PC-9 (cell line): ENCODE measurements around the gene SLC66A3. TPM values are rescaled to one million over a fixed set of nuclear protein-coding genes. Genes with fewer than 3 reads are reported as not detected.
"Not testable (repeated sequence)": the region's sequence is repeated elsewhere in the genome, so short reads cannot be mapped to it uniquely, and the experiment has no call there.

Source experiments
- BruUV-seq: library from RNA; stranded (reverse); fragments of 400-500 nt; replicated peaks from 2 replicates; lab custom pipeline; 2021; lab: Mats Ljungman, UMichigan
- CTCF ChIA-PET: fragments of 300-600 bp; sonication (Branson Sonifier 250); formaldehyde crosslinking; loops from one replicate; lab custom pipeline; 2022; ENCODE audit warnings: antibody characterized with exemption; lab: Charles Lee
- POLR2A ChIA-PET: fragments of 300-600 bp; sonication (Branson Sonifier 250); formaldehyde crosslinking; loops from one replicate; lab custom pipeline; 2022; ENCODE audit warnings: antibody characterized with exemption; ENCODE audit not compliant: unreplicated experiment; lab: Charles Lee
- DNase-seq, 2 experiments: peaks; one replicate each; pipeline versions ENCODE4 v3.0.0 to v3.0.0-alpha.2; 2015 to 2022; ENCODE audit warnings: mixed read lengths in 1 of 2
- H2AFZ ChIP-seq: fragments of 200-600 bp; sonication (generic); 2 replicates; pipeline ENCODE4 v1.8.1; 2017; ENCODE audit warnings: antibody characterized with exemption
- H3F3A ChIP-seq: fragments of 200-600 bp; sonication (generic); 2 replicates; pipeline ENCODE4 v1.8.1; 2017; ENCODE audit warnings: antibody characterized with exemption, mild to moderate bottlenecking, low read depth; ENCODE audit not compliant: insufficient read depth
- H3K27ac ChIP-seq: fragments of 200-600 bp; sonication (generic); 2 replicates; pipeline ENCODE4 v1.6.1; 2016; ENCODE audit warnings: mixed run types
- H3K27me3 ChIP-seq: fragments of 200-600 bp; sonication (generic); 2 replicates; pipeline ENCODE4 v1.6.1; 2016; ENCODE audit warnings: low read depth, mixed run types; ENCODE audit not compliant: insufficient read depth
- H3K36me3 ChIP-seq: fragments of 200-600 bp; sonication (generic); 2 replicates; pipeline ENCODE4 v1.6.1; 2016; ENCODE audit warnings: low read depth, mixed run types
- H3K4me1 ChIP-seq: fragments of 200-600 bp; sonication (generic); replicated peaks from 2 replicates; pipeline ENCODE4 v1.6.1; 2016; ENCODE audit warnings: mixed run types; ENCODE audit not compliant: insufficient read depth
- H3K4me2 ChIP-seq: fragments of 200-600 bp; sonication (generic); 2 replicates; pipeline ENCODE4 v1.6.1; 2017; ENCODE audit warnings: mixed run types
- H3K4me3 ChIP-seq: fragments of 200-600 bp; sonication (generic); 2 replicates; pipeline ENCODE4 v1.6.1; 2016; ENCODE audit warnings: mixed run types
- H3K79me2 ChIP-seq: fragments of 200-600 bp; sonication (generic); 2 replicates; pipeline ENCODE4 v1.6.1; 2017; ENCODE audit warnings: low read depth, mixed run types
- H3K9me2 ChIP-seq: fragments of 200-600 bp; sonication (generic); 2 replicates; pipeline ENCODE4 v1.8.1; 2017; ENCODE audit warnings: mild to moderate bottlenecking; ENCODE audit not compliant: insufficient read depth
- H3K9me3 ChIP-seq: fragments of 200-600 bp; sonication (generic); 2 replicates; pipeline ENCODE4 v1.8.1; 2016; ENCODE audit warnings: low read depth; ENCODE audit not compliant: insufficient read depth
- H4K20me1 ChIP-seq: fragments of 200-600 bp; sonication (generic); 2 replicates; pipeline ENCODE4 v1.8.1; 2017; ENCODE audit not compliant: insufficient read depth
- CTCF ChIP-seq: fragments of 200-600 bp; sonication (generic); conservative IDR thresholded peaks from 2 replicates; pipeline ENCODE4 v1.6.1; 2017; ENCODE audit warnings: mixed run types, antibody characterized with exemption, mild to moderate bottlenecking, moderate library complexity
- EZH2 ChIP-seq: fragments of 200-600 bp; sonication (generic); IDR thresholded peaks from 2 replicates; pipeline ENCODE4 v1.8.0; 2017; ENCODE audit warnings: antibody characterized with exemption, low read depth
- intact Hi-C: fragments of 100-400 bp; cut with micrococcal nuclease; formaldehyde crosslinking; loops from one replicate; pipeline ENCODE4 v1.10.0; 2022; ENCODE audit not compliant: unreplicated experiment
- total RNA-seq: library from RNA; stranded (reverse); gene quantifications from 2 replicates; pipeline ENCODE4 v1.2.3, GENCODE V29; 2021

The SLC66A3 gene
- total RNA-seq, 1 experiment from 2014 or later = 11.9 TPM

- Histone ChIP-seq H3K9me2 (no peaks in the 10 kb centered on the region), H3K4me2 (no peak overlapping the region), H3K4me1 (no peaks in the 10 kb centered on the region), H3K36me3 (no peaks in the 10 kb centered on the region), H3K9me3 (no peaks in the 10 kb centered on the region), H3K27ac (no peak overlapping the region), H3K4me3 (no peak overlapping the region), H3K79me2 (no peaks in the 10 kb centered on the region), H3F3A (no peaks in the 10 kb centered on the region), H2AFZ (no peak overlapping the region), H4K20me1 (no peaks in the 10 kb centered on the region), H3K27me3 (no peaks in the 10 kb centered on the region)
- DNase-seq = no peak
- ChIA-PET POLR2A (no interaction called here), CTCF (interaction anchor here (0.6 kb wide), 1 partner anchor 86 kb away, joined by 8 read pairs; no protein-coding TSS in a partner anchor)
- intact Hi-C loops = no loop called here
- BruUV-seq = no TSS peak
- no peak for TF ChIP-seq EZH2
- TF ChIP-seq CTCF = no peak
These were observed 6.5 kb downstream of the SLC66A3 start for GRCh38 chr2:11161747-11162146.

DNA sequence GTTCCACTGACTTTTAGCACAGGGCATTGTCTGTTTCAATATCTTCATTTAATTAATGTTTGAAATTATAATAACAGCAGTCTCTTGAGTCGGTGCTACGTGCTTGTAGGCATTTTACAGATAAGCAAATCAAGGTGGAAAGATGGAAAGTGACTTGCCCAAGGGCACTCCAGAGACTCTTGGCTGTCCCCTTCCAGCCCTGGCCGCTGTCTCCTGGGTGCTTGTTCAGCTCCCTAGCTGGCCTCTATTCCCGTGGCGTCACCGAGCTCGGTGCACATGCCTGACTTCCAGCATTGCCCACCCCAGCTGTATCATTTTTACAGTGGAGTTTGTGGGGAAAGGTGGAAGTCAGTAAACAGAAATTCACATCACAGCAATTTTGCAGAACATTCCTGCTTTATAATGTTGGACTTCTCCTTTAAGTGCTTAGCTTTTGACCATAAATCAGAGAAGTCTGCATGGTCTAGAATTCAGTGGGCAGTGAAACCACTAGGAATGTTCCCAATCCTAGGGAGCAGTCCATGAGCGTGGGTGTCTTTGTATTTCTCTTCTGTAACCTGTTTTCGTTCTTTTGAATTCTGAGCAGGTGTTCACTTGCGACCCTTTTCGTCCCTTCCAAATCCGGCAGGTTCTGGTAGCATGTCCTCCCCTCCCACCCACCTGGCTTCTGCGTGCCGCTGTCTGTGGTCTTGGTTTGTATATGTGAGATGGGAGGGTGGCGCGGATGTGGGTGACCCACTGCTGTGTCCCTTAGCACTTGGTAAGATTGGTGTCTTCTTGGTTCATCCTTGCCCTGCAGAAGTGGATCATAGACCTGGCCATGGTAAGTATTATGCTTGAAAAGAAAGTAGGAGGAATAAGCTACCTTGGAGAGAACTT is 8.4 kb downstream of the SLC66A3 start:
- H3K36me3 ChIP-seq = no peaks in the 10 kb centered on the region
- intact Hi-C loops = no loop called here
- no peak overlapping the region for H2AFZ ChIP-seq
- H3K4me1 ChIP-seq = no peaks in the 10 kb centered on the region
- H3F3A ChIP-seq = no peaks in the 10 kb centered on the region
- no peaks in the 10 kb centered on the region for H3K9me2 ChIP-seq
- H3K79me2 ChIP-seq = no peaks in the 10 kb centered on the region
- no peak overlapping the region for H3K4me2 ChIP-seq
- CTCF ChIA-PET = no interaction called here
- no peaks in the 10 kb centered on the region for H4K20me1 ChIP-seq
- H3K27ac ChIP-seq = no peak overlapping the region
- no peak overlapping the region for H3K4me3 ChIP-seq
- H3K27me3 ChIP-seq = no peaks in the 10 kb centered on the region
- no peak for DNase-seq
- H3K9me3 ChIP-seq = no peaks in the 10 kb centered on the region
- TF ChIP-seq CTCF = no peak
- POLR2A ChIA-PET = interaction anchor here (0.5 to 0.6 kb wide), 2 partner anchors 1742 to 1962 kb away, joined by 3 to 9 read pairs; no protein-coding TSS in a partner anchor
- no TSS peak for BruUV-seq

DNA sequence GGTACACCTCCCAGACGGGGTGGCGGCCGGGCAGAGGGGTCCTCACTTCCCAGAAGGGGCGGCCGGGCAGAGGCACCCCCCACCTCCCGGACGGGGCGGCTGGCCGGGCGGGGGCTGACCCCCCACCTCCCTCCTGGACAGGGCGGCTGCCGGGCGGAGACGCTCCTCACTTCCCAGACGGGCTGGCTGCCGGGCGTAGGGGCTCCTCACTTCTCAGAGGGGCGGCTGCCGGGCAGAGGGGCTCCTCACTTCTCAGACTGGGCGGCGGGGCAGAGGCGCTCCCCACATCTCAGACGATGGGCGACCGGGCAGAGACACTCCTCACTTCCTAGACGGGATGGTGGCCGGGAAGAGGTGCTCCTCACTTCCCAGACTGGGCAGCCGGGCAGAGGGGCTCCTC is 9.8 kb downstream of the SLC66A3 start:
- H3K9me3 ChIP-seq, H3K4me2 ChIP-seq, CTCF ChIA-PET, H3K27me3 ChIP-seq, DNase-seq, H3K4me1 ChIP-seq, H4K20me1 ChIP-seq, H3K27ac ChIP-seq, H3K79me2 ChIP-seq, H3K4me3 ChIP-seq, POLR2A ChIA-PET, H3F3A ChIP-seq, intact Hi-C loops, H2AFZ ChIP-seq, H3K36me3 ChIP-seq, H3K9me2 ChIP-seq, BruUV-seq: not testable (repeated sequence)
